ENCODE results near the gene POP7. TPM values are rescaled to one million over a fixed set of nuclear protein-coding genes. Genes with fewer than 3 reads are reported as not detected.

The POP7 gene
- total and polyA plus RNA-seq, 2 of the 4 experiments (the other 2 are of a cell fraction): 14.9 to 38.0 TPM

GRCh38 chr7:100728196-100728595 lies 22.3 kb downstream of the POP7 start:
- H4K8ac ChIP-seq (ENCODE audit: low read depth in 2 of 2, low read length in 2 of 2): no peak overlapping the region
- H2AK5ac ChIP-seq (ENCODE audit: low read depth, low read length): no peak overlapping the region
- CTCF ChIA-PET: no interaction called here
- no CpG with 5 or more reads among the region's 8 CpGs for WGBS, 2 experiments (ENCODE audit: extremely low coverage in 2 of 2, insufficient read length in 1 of 2)
- no peak overlapping the region for H3K18ac ChIP-seq (ENCODE audit: low read depth, low read length)
- H3K23ac ChIP-seq (ENCODE audit: low read depth, low read length): no peak overlapping the region
- in situ Hi-C loops (cut with MboI; ENCODE audit: low sequenced_read_pairs): no loop called here
- H3K56ac ChIP-seq (ENCODE audit: extremely low read depth, insufficient read depth, low read length): no peak overlapping the region
- ATAC-seq (ENCODE audit: low read depth) (no peak), DNase-seq (no peak)
- H3K14ac ChIP-seq (replicated peaks; ENCODE audit: low read depth, low read length): no peak overlapping the region
- no peak overlapping the region for H2AFZ ChIP-seq (replicated peaks; ENCODE audit: low read length, poor library complexity)
- H2BK120ac ChIP-seq (ENCODE audit: low read depth, low read length): no peak overlapping the region
- POLR2A ChIA-PET (ENCODE audit: unreplicated experiment): no interaction called here
- H3K4me2 ChIP-seq (ENCODE audit: low read depth, low read length): no peak overlapping the region
- no peaks in the 10 kb centered on the region for H3K36me3 ChIP-seq (ENCODE audit: control insufficient read depth, insufficient read depth, low read length)
- TF ChIP-seq MXI1 (IDR thresholded peaks at IDR 0.05; ENCODE audit: borderline replicate concordance, low read depth, low read length): no peak
- no peak for TF ChIP-seq CHD1 (IDR thresholded peaks at IDR 0.05; ENCODE audit: low read depth, low read length)
- TF ChIP-seq MAZ (IDR thresholded peaks at IDR 0.05; ENCODE audit: borderline replicate concordance, low read depth, low read length): no peak
- no peak for TF ChIP-seq RCOR1 (IDR thresholded peaks at IDR 0.05; ENCODE audit: insufficient replicate concordance, low read length)
- TF ChIP-seq BHLHE40 (IDR thresholded peaks at IDR 0.05; ENCODE audit: low read depth, low read length): no peak
- TF ChIP-seq ELK1 (IDR thresholded peaks at IDR 0.05; ENCODE audit: borderline replicate concordance, low read depth, low read length): no peak
- no peak for TF ChIP-seq RFX5 (IDR thresholded peaks at IDR 0.05; ENCODE audit: low read depth, low read length)
- no peak for TF ChIP-seq SMC3 (IDR thresholded peaks at IDR 0.05; ENCODE audit: low read depth, low read length)
- no peak for TF ChIP-seq USF2 (IDR thresholded peaks at IDR 0.05; ENCODE audit: low read depth, low read length)
- no peak for TF ChIP-seq CEBPB (IDR thresholded peaks at IDR 0.05; ENCODE audit: low read depth, low read length)
- no peak for TF ChIP-seq RAD21 (IDR thresholded peaks at IDR 0.05; ENCODE audit: low read length)
- TF ChIP-seq NFE2L2 (IDR thresholded peaks at IDR 0.05; ENCODE audit: low read depth, low read length): no peak
- no peak for TF ChIP-seq FOS (IDR thresholded peaks at IDR 0.05; ENCODE audit: low read depth, low read length)
- TF ChIP-seq MAFK (IDR thresholded peaks at IDR 0.05; ENCODE audit: low read depth, low read length): no peak
- TF ChIP-seq CTCF (conservative IDR thresholded peaks at IDR 0.05; ENCODE audit: low read depth, low read length): no peak
- no peak for TF ChIP-seq POLR2A (IDR thresholded peaks at IDR 0.05; ENCODE audit: low read depth, low read length)
- H2AK9ac ChIP-seq (replicated peaks; ENCODE audit: low read depth, low read length, poor library complexity): no peak overlapping the region
- no peak overlapping the region for H3K27ac ChIP-seq (ENCODE audit: insufficient read depth, low read length)
- H3K4ac ChIP-seq (ENCODE audit: low read depth, low read length): no peak overlapping the region
- H2BK15ac ChIP-seq (ENCODE audit: low read depth, low read length): no peak overlapping the region
- no peaks in the 10 kb centered on the region for H3K9me3 ChIP-seq (ENCODE audit: control insufficient read depth, insufficient read depth, low read length)
- H3K9ac ChIP-seq (ENCODE audit: low read depth, low read length): no peak overlapping the region
- intact Hi-C loops (cut with micrococcal nuclease): loop anchor here (5.0 kb wide), 2 partner anchors 49 to 74 kb away; no protein-coding TSS in a partner anchor
- no peak overlapping the region for H3K4me3 ChIP-seq (ENCODE audit: insufficient read depth, low read depth, low read length)
- peaks cover 27% of the 10 kb centered on the region for H3K27me3 ChIP-seq (ENCODE audit: control insufficient read depth, insufficient read depth, low read length)
- H3K9me1 ChIP-seq (ENCODE audit: insufficient read depth, low read length): no peaks in the 10 kb centered on the region
- peaks cover 9% of the 10 kb centered on the region for H3K4me1 ChIP-seq (ENCODE audit: control insufficient read depth, insufficient read depth, low read length)
- no TSS peak for BruUV-seq (replicated peaks)
- H2BK20ac ChIP-seq (ENCODE audit: low read depth, low read length): no peak overlapping the region
- dilution Hi-C loops (cut with HindIII; ENCODE audit: low sequenced_read_pairs, unreplicated experiment): no loop called here
- no peak overlapping the region for H4K91ac ChIP-seq (ENCODE audit: insufficient read depth, low read depth, low read length)
- peaks cover 3% of the 10 kb centered on the region; the same call in 1 of the 2 replicates for H4K20me1 ChIP-seq (ENCODE audit: insufficient read depth, low read length)
- no peak overlapping the region for H4K5ac ChIP-seq (ENCODE audit: low read depth, low read length)
- H2BK5ac ChIP-seq (ENCODE audit: low read depth, low read length, poor library complexity, severe bottlenecking): no peak overlapping the region
- H3K79me1 ChIP-seq (ENCODE audit: low read depth in 1 of 2, low read length in 2 of 2): no peaks in the 10 kb centered on the region

All from IMR-90 (cell line).